Measurements from ENCODE around the gene SMC4. TPM values are rescaled to one million over a fixed set of nuclear protein-coding genes. Genes with fewer than 3 reads are reported as not detected.

SMC4 gene
- total and polyA plus RNA-seq, 12 donors, result 10.5 to 71.7 (median 25.4) TPM

DNA sequence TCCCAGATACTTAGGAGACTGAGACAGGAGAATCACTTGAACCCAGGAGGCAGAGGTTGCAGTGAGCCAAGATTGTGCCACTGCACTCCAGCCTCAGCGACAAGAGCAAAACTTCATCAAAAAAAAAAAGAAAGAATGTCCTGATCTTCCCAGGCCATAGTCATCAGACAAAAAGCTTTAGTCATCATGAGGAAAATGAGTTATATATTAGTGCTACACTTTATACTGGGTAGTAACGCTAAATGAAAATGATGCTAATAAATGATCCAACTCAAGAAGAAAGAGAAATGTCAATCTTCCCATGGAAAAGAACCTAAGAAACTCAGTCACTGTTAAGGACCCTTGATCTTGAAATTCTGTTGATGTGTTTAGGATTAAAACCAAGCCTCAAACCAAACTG lies 76.4 kb downstream of the SMC4 start:
- Histone ChIP-seq H3K4me3 (no peak overlapping the region), H3K9me3 (replicated peaks in 1 of 3) (no peaks in the 10 kb centered on the region), H3K27me3 (no peaks in the 10 kb centered on the region), H3K4me1 (replicated peaks in 1 of 2) (no peaks in the 10 kb centered on the region), H3K36me3 (replicated peaks in 1 of 2) (no peaks in the 10 kb centered on the region), H3K27ac (no peak overlapping the region)
- 95 to 99% (median 96%) methylated on average over 2 of the region's 2 CpGs for WGBS, 4 donors
- TF ChIP-seq POLR2A (IDR thresholded peaks at IDR 0.05), result no peak
- TF ChIP-seq, protein P1, sequence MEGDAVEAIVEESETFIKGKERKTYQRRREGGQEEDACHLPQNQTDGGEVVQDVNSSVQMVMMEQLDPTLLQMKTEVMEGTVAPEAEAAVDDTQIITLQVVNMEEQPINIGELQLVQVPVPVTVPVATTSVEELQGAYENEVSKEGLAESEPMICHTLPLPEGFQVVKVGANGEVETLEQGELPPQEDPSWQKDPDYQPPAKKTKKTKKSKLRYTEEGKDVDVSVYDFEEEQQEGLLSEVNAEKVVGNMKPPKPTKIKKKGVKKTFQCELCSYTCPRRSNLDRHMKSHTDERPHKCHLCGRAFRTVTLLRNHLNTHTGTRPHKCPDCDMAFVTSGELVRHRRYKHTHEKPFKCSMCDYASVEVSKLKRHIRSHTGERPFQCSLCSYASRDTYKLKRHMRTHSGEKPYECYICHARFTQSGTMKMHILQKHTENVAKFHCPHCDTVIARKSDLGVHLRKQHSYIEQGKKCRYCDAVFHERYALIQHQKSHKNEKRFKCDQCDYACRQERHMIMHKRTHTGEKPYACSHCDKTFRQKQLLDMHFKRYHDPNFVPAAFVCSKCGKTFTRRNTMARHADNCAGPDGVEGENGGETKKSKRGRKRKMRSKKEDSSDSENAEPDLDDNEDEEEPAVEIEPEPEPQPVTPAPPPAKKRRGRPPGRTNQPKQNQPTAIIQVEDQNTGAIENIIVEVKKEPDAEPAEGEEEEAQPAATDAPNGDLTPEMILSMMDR (IDR thresholded peaks at IDR 0.05), result no peak
- no peak for DNase-seq
- intact Hi-C loops (cut with DNase I), result no loop called here

DNA sequence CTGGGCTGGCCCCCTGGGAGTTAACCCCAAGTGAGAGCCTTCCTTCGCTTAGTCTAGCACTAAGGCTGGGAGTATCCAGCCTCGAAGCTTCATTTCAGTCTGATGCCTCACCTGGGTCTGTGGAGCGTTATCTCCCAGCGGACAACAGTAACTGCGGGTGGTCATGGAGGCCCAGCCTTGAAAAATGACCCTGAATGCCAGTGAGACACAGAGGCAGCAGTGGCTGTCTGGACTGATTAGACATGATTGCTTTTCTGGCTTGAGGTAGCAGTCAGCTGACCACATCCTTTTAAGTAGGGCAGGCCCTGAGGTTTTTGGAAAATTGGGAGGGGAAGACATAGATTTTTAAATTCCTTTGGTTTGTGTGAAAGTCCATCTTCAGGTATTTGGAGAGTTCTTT lies 78.3 kb downstream of the SMC4 start:
- intact Hi-C loops (cut with DNase I), result no loop called here
- Histone ChIP-seq H3K27me3 (no peaks in the 10 kb centered on the region), H3K9me3 (replicated peaks in 1 of 3) (no peaks in the 10 kb centered on the region), H3K36me3 (replicated peaks in 1 of 2) (no peaks in the 10 kb centered on the region), H3K27ac (no peak overlapping the region), H3K4me1 (replicated peaks in 1 of 2) (no peaks in the 10 kb centered on the region), H3K4me3 (no peak overlapping the region)
- DNase-seq, result peak in 2 of 7 donors; percentile 13 to 21
- WGBS, 4 donors, result 37 to 53% (median 46%) methylated on average over 3 to 5 of the region's 5 CpGs; no CpG with 5 or more reads in 1 of the 4 donors
- TF ChIP-seq POLR2A (IDR thresholded peaks at IDR 0.05), result no peak
- TF ChIP-seq, protein P1 (IDR thresholded peaks at IDR 0.05), result no peak

DNA sequence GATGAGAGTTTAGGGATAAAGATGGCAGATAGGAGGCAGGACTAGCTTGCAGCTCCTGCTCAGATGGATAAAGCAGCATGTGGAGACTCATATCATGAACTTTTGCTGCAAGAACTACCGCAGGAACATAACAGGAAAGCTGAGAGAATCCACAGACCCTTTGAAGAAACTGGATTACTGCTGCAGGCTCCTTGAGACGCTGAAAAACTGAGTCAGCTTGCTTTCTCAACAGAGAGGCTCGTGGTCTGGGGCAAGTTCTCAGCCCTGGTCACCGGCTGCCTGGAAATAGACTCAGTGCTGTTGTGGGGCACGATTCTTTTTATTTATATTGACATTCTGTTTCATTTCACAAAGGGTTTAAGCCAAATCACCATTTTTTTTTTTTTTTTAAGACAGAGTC lies 78.9 kb downstream of the SMC4 start:
- DNase-seq, result no peak
- no peaks in the 10 kb centered on the region for H3K4me1 ChIP-seq (replicated peaks in 1 of 2)
- WGBS, 4 donors, result 85 to 91% (median 90%) methylated on average over 5 of the region's 5 CpGs
- H3K9me3 ChIP-seq (replicated peaks in 1 of 3), result no peaks in the 10 kb centered on the region
- intact Hi-C loops (cut with DNase I), result no loop called here
- H3K27ac ChIP-seq, result no peak overlapping the region
- no peaks in the 10 kb centered on the region for H3K27me3 ChIP-seq
- H3K36me3 ChIP-seq (replicated peaks in 1 of 2), result no peaks in the 10 kb centered on the region
- H3K4me3 ChIP-seq, result no peak overlapping the region
- TF ChIP-seq, protein P1 (IDR thresholded peaks at IDR 0.05), result no peak
- no peak for TF ChIP-seq POLR2A (IDR thresholded peaks at IDR 0.05)

- no peak for DNase-seq
- no peak overlapping the region for H3K4me3 ChIP-seq
- WGBS, 4 donors, result 91 to 94% (median 92%) methylated on average over 9 to 10 of the region's 10 CpGs
- no peaks in the 10 kb centered on the region for H3K9me3 ChIP-seq (replicated peaks in 1 of 3)
- H3K4me1 ChIP-seq (replicated peaks in 1 of 2), result no peaks in the 10 kb centered on the region
- H3K36me3 ChIP-seq (replicated peaks in 1 of 2), result no peaks in the 10 kb centered on the region
- no peak overlapping the region for H3K27ac ChIP-seq
- intact Hi-C loops (cut with DNase I), result no loop called here
- no peak for TF ChIP-seq POLR2A (IDR thresholded peaks at IDR 0.05)
- TF ChIP-seq, protein P1 (IDR thresholded peaks at IDR 0.05), result no peak
- no peaks in the 10 kb centered on the region for H3K27me3 ChIP-seq
Measured at GRCh38 chr3:160479376-160479775, 79.9 kb downstream of the SMC4 start.

All from adrenal gland (tissue), 12 donors.